Caco-2 (cell line): ENCODE data around the gene BTBD16. TPM values are rescaled to one million over a fixed set of nuclear protein-coding genes. Genes with fewer than 3 reads are reported as not detected.

ENCODE experiments used
- BruUV-seq: library from RNA; stranded (reverse); fragments of 400-500 nt; replicated peaks from 2 replicates; lab custom pipeline; 2021; lab: Mats Ljungman, UMichigan
- CTCF ChIA-PET: fragments of 300-600 bp; sonication (Branson Sonifier 250); formaldehyde crosslinking; loops from one replicate; lab custom pipeline; 2022; ENCODE audit warnings: antibody characterized with exemption; lab: Charles Lee
- POLR2A ChIA-PET: fragments of 300-600 bp; sonication (Branson Sonifier 250); formaldehyde crosslinking; loops from one replicate; lab custom pipeline; 2022; ENCODE audit warnings: antibody characterized with exemption; lab: Charles Lee
- DNase-seq, 2 experiments: peaks; one replicate each; pipeline versions ENCODE4 v3.0.0 to v3.0.0-alpha.2; 2020 to 2022
- H3K27me3 ChIP-seq: replicated peaks from 2 replicates; pipeline ENCODE4 v1.6.0; 2011; ENCODE audit warnings: low read length; ENCODE audit not compliant: control insufficient read depth, insufficient read depth
- H3K36me3 ChIP-seq: 2 replicates; pipeline ENCODE4 v1.5.1; 2011; ENCODE audit warnings: low read length; ENCODE audit not compliant: control insufficient read depth, insufficient read depth
- H3K4me1 ChIP-seq: fragments of 250-450 bp; sonication (Bioruptor Pico); 2 replicates; pipeline ENCODE4 v1.5.1; 2020; ENCODE audit warnings: mild to moderate bottlenecking
- H3K4me3 ChIP-seq: 2 replicates; pipeline ENCODE4 v1.5.1; 2011; ENCODE audit warnings: low read depth, mild to moderate bottlenecking, control low read depth, low read length
- H3K9me3 ChIP-seq: fragments of 250-450 bp; sonication (Bioruptor Pico); 2 replicates; pipeline ENCODE4 v1.5.1; 2020; ENCODE audit warnings: mild to moderate bottlenecking, moderate library complexity
- H3K27ac Mint-ChIP-seq: one replicate; pipeline ENCODE4 v1.8.0; 2022; ENCODE audit warnings: mixed read lengths; ENCODE audit not compliant: unreplicated experiment
- H3K27me3 Mint-ChIP-seq: one replicate; pipeline ENCODE4 v1.8.0; 2022; ENCODE audit warnings: mixed read lengths; ENCODE audit not compliant: insufficient read depth, unreplicated experiment
- H3K36me3 Mint-ChIP-seq: one replicate; pipeline ENCODE4 v1.8.0; 2022; ENCODE audit warnings: mild to moderate bottlenecking, mixed read lengths; ENCODE audit not compliant: insufficient read depth, unreplicated experiment
- H3K4me1 Mint-ChIP-seq: one replicate; pipeline ENCODE4 v1.8.0; 2022; ENCODE audit warnings: low read depth, mixed read lengths; ENCODE audit not compliant: unreplicated experiment
- H3K4me3 Mint-ChIP-seq: one replicate; pipeline ENCODE4 v1.8.0; 2022; ENCODE audit warnings: mild to moderate bottlenecking, moderate library complexity, mixed read lengths; ENCODE audit not compliant: unreplicated experiment
- H3K9me3 Mint-ChIP-seq: one replicate; pipeline ENCODE4 v1.8.0; 2022; ENCODE audit warnings: mixed read lengths; ENCODE audit not compliant: unreplicated experiment
- CTCF ChIP-seq, 2 experiments: fragments of 200-600 bp in 1 of 2; IDR thresholded peaks; 1 replicate in 1 of 2; 2 replicates in 1 of 2; pipeline versions ENCODE4 v1.5.1 to v1.8.0; 2011 to 2022; ENCODE audit warnings: antibody characterized with exemption in 1 of 2, control low read depth in 1 of 2, inconsistent platforms in 1 of 2, low read depth in 1 of 2, low read length in 1 of 2, mild to moderate bottlenecking in 1 of 2, moderate library complexity in 1 of 2; ENCODE audit not compliant: insufficient read depth in 1 of 2, severe bottlenecking in 1 of 2, unreplicated experiment in 1 of 2
- intact Hi-C: fragments of 100-400 bp; cut with micrococcal nuclease; formaldehyde crosslinking; loops from one replicate; pipeline ENCODE4 v1.10.0; 2022; ENCODE audit not compliant: unreplicated experiment
- total RNA-seq: library from RNA; stranded (reverse); gene quantifications from 2 replicates; pipeline ENCODE4 v1.2.3, GENCODE V29; 2022

BTBD16 gene
- total RNA-seq, 1 experiment from 2014 or later = not detected

GRCh38 chr10:122251459-122252255 lies 19.4 kb upstream of the BTBD16 start:
- intact Hi-C loops = no loop called here
- CTCF ChIA-PET = no interaction called here
- TF ChIP-seq CTCF (IDR thresholded peaks at IDR 0.05; ENCODE audit: insufficient read depth in 1 of 2, low read depth in 1 of 2, low read length in 1 of 2, severe bottlenecking in 1 of 2, unreplicated experiment in 1 of 2) = no peak
- H3K9me3 Mint-ChIP-seq = no peaks in the 10 kb centered on the region
- Histone ChIP-seq H3K9me3 (no peaks in the 10 kb centered on the region), H3K36me3 (peaks cover 3% of the 10 kb centered on the region), H3K27me3 (no peaks in the 10 kb centered on the region), H3K4me1 (no peaks in the 10 kb centered on the region), H3K4me3 (no peak overlapping the region)
- DNase-seq = no peak
- no TSS peak for BruUV-seq
- no peaks in the 10 kb centered on the region for H3K27me3 Mint-ChIP-seq
- no peak overlapping the region for H3K4me3 Mint-ChIP-seq
- H3K27ac Mint-ChIP-seq = no peak overlapping the region
- POLR2A ChIA-PET = no interaction called here
- no peaks in the 10 kb centered on the region for H3K4me1 Mint-ChIP-seq
- H3K36me3 Mint-ChIP-seq = peaks cover 71% of the 10 kb centered on the region

GRCh38 chr10:122252805-122253204 lies 18.3 kb upstream of the BTBD16 start:
- H3K27me3 ChIP-seq = no peaks in the 10 kb centered on the region
- H3K27ac Mint-ChIP-seq = no peak overlapping the region
- CTCF ChIA-PET = no interaction called here
- no peak overlapping the region for H3K4me3 ChIP-seq
- no peaks in the 10 kb centered on the region for H3K9me3 ChIP-seq
- intact Hi-C loops = no loop called here
- DNase-seq = no peak
- H3K36me3 Mint-ChIP-seq = peaks cover 62% of the 10 kb centered on the region
- H3K27me3 Mint-ChIP-seq = no peaks in the 10 kb centered on the region
- POLR2A ChIA-PET = no interaction called here
- no peak overlapping the region for H3K4me3 Mint-ChIP-seq
- peaks cover 3% of the 10 kb centered on the region for H3K36me3 ChIP-seq
- no TSS peak for BruUV-seq
- H3K4me1 ChIP-seq = no peaks in the 10 kb centered on the region
- no peak for TF ChIP-seq CTCF (IDR thresholded peaks at IDR 0.05; ENCODE audit: insufficient read depth in 1 of 2, low read depth in 1 of 2, low read length in 1 of 2, severe bottlenecking in 1 of 2, unreplicated experiment in 1 of 2)
- H3K4me1 Mint-ChIP-seq = no peaks in the 10 kb centered on the region
- no peaks in the 10 kb centered on the region for H3K9me3 Mint-ChIP-seq

GRCh38 chr10:122253605-122254004 lies 17.5 kb upstream of the BTBD16 start:
- intact Hi-C loops = no loop called here
- ChIA-PET POLR2A (no interaction called here), CTCF (no interaction called here)
- Mint-ChIP-seq H3K4me1 (no peaks in the 10 kb centered on the region), H3K36me3 (peaks cover 54% of the 10 kb centered on the region), H3K4me3 (no peak overlapping the region), H3K27me3 (no peaks in the 10 kb centered on the region), H3K9me3 (no peaks in the 10 kb centered on the region), H3K27ac (no peak overlapping the region)
- TF ChIP-seq CTCF (IDR thresholded peaks at IDR 0.05; ENCODE audit: insufficient read depth in 1 of 2, low read depth in 1 of 2, low read length in 1 of 2, severe bottlenecking in 1 of 2, unreplicated experiment in 1 of 2) = no peak
- no peaks in the 10 kb centered on the region for H3K4me1 ChIP-seq
- no peak for DNase-seq
- no peak overlapping the region for H3K4me3 ChIP-seq
- BruUV-seq = no TSS peak
- H3K36me3 ChIP-seq = peaks cover 3% of the 10 kb centered on the region
- H3K9me3 ChIP-seq = no peaks in the 10 kb centered on the region
- H3K27me3 ChIP-seq = no peaks in the 10 kb centered on the region
